Gastroesophageal sphincter (tissue), 4 donors: ENCODE results near the gene FHOD3. TPM values are rescaled to one million over a fixed set of nuclear protein-coding genes. Genes with fewer than 3 reads are reported as not detected.

ENCODE experiments used
- ATAC-seq: fragments of 150-250 bp; one replicate; pipeline ENCODE4 v1.9.1; 2016; ENCODE audit warnings: mild to moderate bottlenecking, moderate library complexity
- H3K27ac ChIP-seq, 4 donors: fragments of 200-600 bp; sonication (generic) in 3 of 4; 1 replicate in 3 of 4; 2 replicates in 1 of 4; pipeline ENCODE4 v1.5.1; 2016 to 2019
- H3K27me3 ChIP-seq: fragments of 200-600 bp; sonication (generic); one replicate; pipeline ENCODE4 v1.5.1; 2019
- H3K36me3 ChIP-seq, 2 donors: fragments of 200-600 bp; sonication (generic); one replicate each; pipeline ENCODE4 v1.5.1; 2019; ENCODE audit warnings: control low read depth in 1 of 2
- H3K4me1 ChIP-seq, 3 donors: fragments of 200-600 bp; sonication (generic); 1 replicate in 2 of 3; 2 replicates in 1 of 3; pipeline ENCODE4 v1.5.1; 2016 to 2019; ENCODE audit warnings: control low read depth in 2 of 3
- H3K4me3 ChIP-seq, 2 donors: fragments of 200-600 bp; sonication (generic); one replicate each; pipeline ENCODE4 v1.5.1; 2019; ENCODE audit warnings: mild to moderate bottlenecking in 1 of 2, moderate library complexity in 1 of 2
- H3K9me3 ChIP-seq, 3 donors: fragments of 200-600 bp; sonication (generic); one replicate each; pipeline ENCODE4 v1.5.1; 2017 to 2019; ENCODE audit warnings: control low read depth in 2 of 3
- EP300 ChIP-seq: sonication (generic); formaldehyde crosslinking; IDR thresholded peaks from one replicate; pipeline ENCODE4 v1.6.1; 2017; ENCODE audit warnings: antibody characterized with exemption, mild to moderate bottlenecking
- POLR2A ChIP-seq, 2 donors: fragments of 450-650 bp; IDR thresholded peaks; one replicate each; pipeline ENCODE4 v1.6.1; 2017; ENCODE audit warnings: antibody characterized with exemption in 2 of 2, mild to moderate bottlenecking in 2 of 2, moderate library complexity in 1 of 2
- POLR2AphosphoS5 ChIP-seq: sonication (generic); formaldehyde crosslinking; IDR thresholded peaks from one replicate; pipeline ENCODE4 v1.6.1; 2017; ENCODE audit warnings: antibody characterized with exemption
- WGBS, 2 donors: methylation state at CpG; one replicate each; pipeline ENCODE4 v1.1.5; 2018; ENCODE audit warnings: low coverage in 1 of 2; 5-methylcytosine and 5-hydroxymethylcytosine counted together
- total RNA-seq, 4 donors: library from RNA; depleted of rRNA; stranded (reverse); fragments of >200 nt; gene quantifications; one replicate each; pipeline ENCODE4 v1.1.0, GENCODE V29; 2016
- TF ChIP-seq, protein P1 (sequence below), 4 experiments: fragments of 200-600 bp in 2 of 4; fragments of 450-650 bp in 2 of 4; sonication (generic) in 1 of 4; IDR thresholded peaks; one replicate each; pipeline ENCODE4 v1.5.1; 2017 to 2019; ENCODE audit warnings: antibody characterized with exemption in 4 of 4, mild to moderate bottlenecking in 2 of 4, moderate library complexity in 2 of 4

FHOD3 gene
- total RNA-seq, 4 donors from 2014 or later: 18.4 to 36.7 (median 30.4) TPM

DNA sequence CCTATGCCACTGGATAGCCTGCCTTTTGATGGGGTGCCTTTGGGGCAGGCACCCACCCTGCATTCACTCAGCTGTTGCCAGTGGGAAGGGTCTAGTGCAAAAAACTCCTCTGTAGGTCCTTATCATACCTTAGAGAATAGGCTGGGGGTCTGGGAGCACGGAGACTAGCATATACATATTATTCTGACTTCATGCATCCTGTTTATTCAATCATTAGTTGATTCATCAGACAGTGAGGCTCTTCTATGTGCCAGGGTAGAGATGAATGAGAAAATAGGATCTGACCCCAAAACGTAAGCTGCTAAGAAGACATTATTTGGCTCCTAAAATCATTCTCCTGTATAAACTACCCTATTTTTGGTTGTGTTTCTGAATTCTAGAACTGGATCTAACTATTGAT is 378.0 kb downstream of the FHOD3 start:
- Histone ChIP-seq H3K36me3 (no peaks in the 10 kb centered on the region), H3K27me3 (no peaks in the 10 kb centered on the region), H3K9me3 (peaks cover 0 to 12% (median 0%) of the 10 kb centered on the region in 3 donors), H3K4me3 (no peak overlapping the region), H3K4me1 (peaks cover 0 to 22% (median 3%) of the 10 kb centered on the region in 3 donors), H3K27ac (no peak overlapping the region)
- TF ChIP-seq EP300: no peak
- TF ChIP-seq, protein P1, sequence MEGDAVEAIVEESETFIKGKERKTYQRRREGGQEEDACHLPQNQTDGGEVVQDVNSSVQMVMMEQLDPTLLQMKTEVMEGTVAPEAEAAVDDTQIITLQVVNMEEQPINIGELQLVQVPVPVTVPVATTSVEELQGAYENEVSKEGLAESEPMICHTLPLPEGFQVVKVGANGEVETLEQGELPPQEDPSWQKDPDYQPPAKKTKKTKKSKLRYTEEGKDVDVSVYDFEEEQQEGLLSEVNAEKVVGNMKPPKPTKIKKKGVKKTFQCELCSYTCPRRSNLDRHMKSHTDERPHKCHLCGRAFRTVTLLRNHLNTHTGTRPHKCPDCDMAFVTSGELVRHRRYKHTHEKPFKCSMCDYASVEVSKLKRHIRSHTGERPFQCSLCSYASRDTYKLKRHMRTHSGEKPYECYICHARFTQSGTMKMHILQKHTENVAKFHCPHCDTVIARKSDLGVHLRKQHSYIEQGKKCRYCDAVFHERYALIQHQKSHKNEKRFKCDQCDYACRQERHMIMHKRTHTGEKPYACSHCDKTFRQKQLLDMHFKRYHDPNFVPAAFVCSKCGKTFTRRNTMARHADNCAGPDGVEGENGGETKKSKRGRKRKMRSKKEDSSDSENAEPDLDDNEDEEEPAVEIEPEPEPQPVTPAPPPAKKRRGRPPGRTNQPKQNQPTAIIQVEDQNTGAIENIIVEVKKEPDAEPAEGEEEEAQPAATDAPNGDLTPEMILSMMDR (IDR thresholded peaks at IDR 0.05): no peak
- TF ChIP-seq POLR2AphosphoS5: no peak
- TF ChIP-seq POLR2A (IDR thresholded peaks at IDR 0.05): no peak
- no peak for ATAC-seq
- WGBS, 2 donors: 75 to 80% methylated on average over 1 to 2 of the region's 2 CpGs

DNA sequence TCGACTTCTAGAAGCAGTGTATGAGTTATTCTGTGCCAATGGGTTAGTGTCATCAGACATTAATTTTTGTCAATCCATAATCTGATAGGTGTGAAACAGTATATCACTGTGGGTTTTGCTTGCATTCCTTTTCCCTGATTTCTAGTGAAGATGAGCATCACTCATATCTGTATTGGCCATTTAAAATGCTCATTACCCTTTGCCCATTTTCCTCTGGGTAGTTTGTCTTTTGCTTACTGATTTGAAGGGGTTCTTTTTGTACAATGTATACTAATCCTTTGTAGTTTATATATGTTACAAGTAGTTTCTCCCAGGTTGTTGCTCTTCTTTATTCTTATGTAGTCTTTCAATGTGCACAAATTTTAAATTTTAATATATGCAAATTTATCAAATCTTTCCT is 379.1 kb downstream of the FHOD3 start:
- 0% methylated on average over 1 of the region's 1 CpG for WGBS, 2 donors
- H3K4me3 ChIP-seq: no peak overlapping the region
- TF ChIP-seq, protein P1 (IDR thresholded peaks at IDR 0.05): no peak
- TF ChIP-seq POLR2A (IDR thresholded peaks at IDR 0.05): no peak
- no peak for TF ChIP-seq EP300
- no peak for TF ChIP-seq POLR2AphosphoS5
- ATAC-seq: no peak
- H3K36me3 ChIP-seq: peaks cover 0 to 2% of the 10 kb centered on the region in 2 donors
- no peak overlapping the region for H3K27ac ChIP-seq
- H3K27me3 ChIP-seq: no peaks in the 10 kb centered on the region
- H3K9me3 ChIP-seq: peaks cover 0 to 12% (median 0%) of the 10 kb centered on the region in 3 donors
- H3K4me1 ChIP-seq: peaks cover 0 to 13% (median 0%) of the 10 kb centered on the region in 3 donors

DNA sequence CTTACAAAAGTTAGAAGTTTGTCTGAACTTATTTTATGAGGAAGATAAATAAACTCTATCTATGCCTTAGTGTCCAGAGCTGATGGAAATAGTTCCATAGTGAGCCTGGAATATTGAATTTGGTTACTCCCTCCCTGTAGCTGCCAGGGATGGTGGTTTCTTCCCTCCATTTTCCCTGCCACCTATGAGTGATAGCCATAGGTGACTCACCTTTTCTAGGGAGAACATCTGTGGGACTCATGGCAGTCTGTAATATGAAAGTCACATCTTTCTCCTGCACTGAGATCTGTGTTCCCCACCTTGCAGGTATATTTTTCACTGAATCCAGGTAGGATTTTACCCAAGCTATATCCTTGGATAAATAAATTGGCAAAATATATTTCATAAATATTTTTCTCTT is 382.5 kb downstream of the FHOD3 start:
- peaks cover 0 to 17% of the 10 kb centered on the region in 2 donors for H3K36me3 ChIP-seq
- no peaks in the 10 kb centered on the region for H3K4me1 ChIP-seq
- no peak overlapping the region for H3K4me3 ChIP-seq
- H3K27me3 ChIP-seq: no peaks in the 10 kb centered on the region
- no peak for ATAC-seq
- H3K9me3 ChIP-seq: peaks cover 0 to 18% (median 0%) of the 10 kb centered on the region in 3 donors
- H3K27ac ChIP-seq: no peak overlapping the region
- TF ChIP-seq POLR2A (IDR thresholded peaks at IDR 0.05) (no peak), POLR2AphosphoS5 (no peak), EP300 (no peak)
- TF ChIP-seq, protein P1 (IDR thresholded peaks at IDR 0.05): no peak

DNA sequence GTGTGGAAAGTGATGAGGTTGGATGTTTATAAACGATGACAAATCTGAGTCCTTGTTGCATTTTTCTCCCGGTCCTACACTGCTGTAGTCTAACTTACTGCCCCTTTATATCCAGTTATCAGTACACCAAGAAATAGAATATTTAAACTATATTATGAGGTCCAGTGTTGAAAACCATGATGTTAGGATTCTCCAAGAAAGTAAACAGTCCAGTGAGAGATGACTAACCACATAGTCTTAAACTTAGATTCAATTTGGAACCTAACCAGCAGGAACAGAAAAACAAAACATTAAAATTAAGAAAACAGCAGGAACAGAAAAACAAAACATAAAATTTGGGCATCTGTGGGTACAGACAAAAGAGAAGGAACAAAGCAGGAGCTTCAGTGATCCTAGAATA is 388.1 kb downstream of the FHOD3 start:
- Histone ChIP-seq H3K27me3 (no peaks in the 10 kb centered on the region), H3K36me3 (peaks cover 0 to 17% of the 10 kb centered on the region in 2 donors), H3K9me3 (peaks cover 0 to 5% (median 0%) of the 10 kb centered on the region in 3 donors), H3K4me3 (no peak overlapping the region), H3K27ac (no peak overlapping the region), H3K4me1 (peaks cover 0 to 24% (median 0%) of the 10 kb centered on the region in 3 donors)
- TF ChIP-seq EP300 (no peak), POLR2AphosphoS5 (no peak), POLR2A (IDR thresholded peaks at IDR 0.05) (no peak)
- TF ChIP-seq, protein P1 (IDR thresholded peaks at IDR 0.05): no peak
- WGBS, 2 donors: 80 to 89% methylated on average over 1 to 2 of the region's 2 CpGs
- no peak for ATAC-seq
